GM10248 (cell line): ENCODE results near the gene MOB3B.

Experiments used
- CTCF ChIA-PET: fragments of 300-600 bp; sonication (Branson Sonifier 250); formaldehyde crosslinking; extraction: SDS; loops from one replicate; lab custom pipeline; 2021; ENCODE audit warnings: antibody characterized with exemption; lab: Yijun Ruan, JAX
- POLR2A ChIA-PET: fragments of 350-650 bp; sonication (Branson Sonifier 250); formaldehyde crosslinking; extraction: SDS; loops from one replicate; lab custom pipeline; 2020; ENCODE audit warnings: antibody characterized with exemption; lab: Yijun Ruan, JAX
- DNase-seq: peaks from one replicate; pipeline ENCODE4 v3.0.0; 2012; ENCODE audit errors: extremely low spot score
- CTCF ChIP-seq: IDR thresholded peaks from 2 replicates; pipeline ENCODE4 v1.5.1; 2012; ENCODE audit warnings: mild to moderate bottlenecking, low read depth; ENCODE audit errors: extremely low read depth, missing control alignments, control extremely low read depth

Gene MOB3B

GRCh38 chr9:27339661-27340284, 189.8 kb downstream of the MOB3B start:
- POLR2A ChIA-PET: no interaction called here
- no peak for TF ChIP-seq CTCF
- no peak for DNase-seq
- CTCF ChIA-PET: no interaction called here

- no peak for DNase-seq
- TF ChIP-seq CTCF: no peak
- ChIA-PET POLR2A (no interaction called here), CTCF (interaction anchor here (0.8 kb wide), 1 partner anchor 27 kb away, joined by 3 read pairs; no protein-coding TSS in a partner anchor)
These were observed 191.1 kb downstream of the MOB3B start for GRCh38 chr9:27338527-27338903.

- DNase-seq: no peak
- no peak for TF ChIP-seq CTCF
- CTCF ChIA-PET: interaction anchor here (0.8 kb wide), 1 partner anchor 27 kb away, joined by 3 read pairs; no protein-coding TSS in a partner anchor
- POLR2A ChIA-PET: no interaction called here
These were observed 191.6 kb downstream of the MOB3B start for GRCh38 chr9:27337833-27338526.

GRCh38 chr9:27337236-27337635, 192.4 kb downstream of the MOB3B start:
- ChIA-PET CTCF (interaction anchor here (1.2 to 6.3 kb wide), 2 partner anchors 21 to 193 kb away, joined by 3 to 82 read pairs; partner anchors contain the start of gene MOB3B), POLR2A (no interaction called here)
- no peak for TF ChIP-seq CTCF
- no peak for DNase-seq

GRCh38 chr9:27336829-27337228, 192.8 kb downstream of the MOB3B start:
- POLR2A ChIA-PET: no interaction called here
- DNase-seq: no peak
- TF ChIP-seq CTCF: no peak
- CTCF ChIA-PET: interaction anchor here (1.2 to 6.3 kb wide), 2 partner anchors 22 to 193 kb away, joined by 3 to 82 read pairs; partner anchors contain the start of gene MOB3B

GRCh38 chr9:27336126-27336525, 193.5 kb downstream of the MOB3B start:
- DNase-seq: no peak
- POLR2A ChIA-PET: no interaction called here
- CTCF ChIA-PET: interaction anchor here (1.2 to 6.3 kb wide), 2 partner anchors 22 to 194 kb away, joined by 3 to 82 read pairs; partner anchors contain the start of gene MOB3B
- no peak for TF ChIP-seq CTCF
